ENCODE data around the gene CTBP2.
"Not testable (repeated sequence)": the region's sequence is repeated elsewhere in the genome, so short reads cannot be mapped to it uniquely, and the experiment has no call there.

Gene CTBP2

DNA sequence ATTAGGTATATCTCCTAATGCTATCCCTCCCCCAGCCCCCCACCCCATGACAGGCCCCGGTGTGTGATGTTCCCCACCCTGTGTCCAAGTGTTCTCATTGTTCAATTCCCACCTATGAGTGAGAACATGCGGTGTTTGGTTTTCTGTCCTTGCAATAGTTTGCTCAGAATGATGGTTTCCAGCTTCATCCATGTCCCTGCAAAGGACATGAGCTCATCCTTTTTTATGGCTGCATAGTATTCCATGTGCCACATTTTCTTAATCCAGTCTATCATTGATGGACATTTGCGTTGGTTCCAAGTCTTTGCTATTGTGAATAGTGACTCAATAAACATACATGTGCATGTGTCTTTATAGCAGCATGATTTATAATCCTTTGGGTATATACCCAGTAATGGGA lies 18.7 kb upstream of the CTBP2 start:
- not testable (repeated sequence) for DNase-seq

DNA sequence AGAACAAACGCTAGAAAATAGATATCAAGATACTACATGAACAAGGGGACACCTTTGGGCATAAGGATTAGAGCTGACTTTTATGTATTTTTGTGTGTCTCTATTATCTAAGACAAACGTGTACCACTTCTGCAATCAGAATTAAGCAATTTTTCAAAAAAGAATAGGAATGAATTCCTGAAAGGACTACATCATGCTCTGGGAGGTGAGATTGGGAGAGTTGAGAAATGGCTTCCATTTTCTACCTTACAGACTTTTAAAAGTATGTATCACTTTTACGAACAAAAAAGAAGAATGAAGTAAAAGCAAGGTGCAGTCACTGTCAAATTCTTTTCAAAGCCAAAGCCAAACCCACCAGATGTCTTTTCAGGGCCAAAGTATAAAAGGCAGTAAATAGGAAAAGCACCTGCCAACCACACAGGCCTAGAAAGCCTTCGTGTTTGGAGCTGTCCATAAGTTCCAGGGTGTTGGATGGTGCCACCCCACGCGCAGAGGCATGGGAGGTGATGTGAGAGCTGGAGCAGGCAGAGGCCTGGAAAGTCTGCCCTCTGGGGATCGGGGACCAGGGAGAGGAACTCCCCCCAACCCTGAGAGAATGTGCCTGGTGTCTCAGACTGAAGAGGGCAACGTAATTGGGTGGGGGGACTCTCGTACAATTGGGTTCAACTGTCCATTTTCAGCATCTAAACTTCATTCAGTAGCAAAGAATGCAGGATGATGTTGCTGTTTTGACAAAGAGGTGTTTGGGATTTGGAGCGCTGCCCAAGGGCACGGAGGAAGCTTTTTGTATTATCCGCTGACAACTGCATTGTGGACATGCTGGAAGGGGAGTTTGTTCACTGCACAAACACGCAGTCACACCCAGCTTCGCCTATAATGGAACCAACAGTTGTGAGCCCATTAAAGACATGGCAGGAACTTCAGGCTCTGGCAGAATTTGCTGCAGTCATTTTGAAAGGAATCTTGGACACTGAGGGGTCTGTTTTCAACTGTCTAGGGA lies 17.6 kb upstream of the CTBP2 start:
- DNase-seq, result no peak

- no peak for DNase-seq
Observed at GRCh38 chr10:125175807-125176206, 15.4 kb upstream of the CTBP2 start.

DNA sequence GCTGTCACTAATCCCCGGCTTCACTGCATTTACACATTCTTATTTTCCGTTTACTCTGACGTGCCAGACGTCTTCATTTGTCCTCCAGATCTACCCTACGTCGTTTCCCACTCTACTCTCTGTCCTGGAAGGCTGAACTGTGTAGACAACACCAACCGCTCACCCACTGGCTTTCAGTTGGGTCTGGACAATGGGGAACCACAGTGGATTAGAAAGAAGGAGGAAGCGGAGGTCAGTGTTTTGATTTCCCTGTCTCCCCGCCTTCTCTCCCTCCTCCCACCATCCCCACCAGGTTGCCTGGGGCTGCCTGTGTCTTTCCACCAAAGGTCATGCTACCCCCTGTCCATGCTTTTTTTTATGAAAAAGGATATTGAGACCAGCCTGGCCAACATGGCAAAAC lies 14.0 kb upstream of the CTBP2 start:
- DNase-seq, result no peak

- DNase-seq, result no peak
Observed at GRCh38 chr10:125172694-125173093, 12.3 kb upstream of the CTBP2 start.

DNA sequence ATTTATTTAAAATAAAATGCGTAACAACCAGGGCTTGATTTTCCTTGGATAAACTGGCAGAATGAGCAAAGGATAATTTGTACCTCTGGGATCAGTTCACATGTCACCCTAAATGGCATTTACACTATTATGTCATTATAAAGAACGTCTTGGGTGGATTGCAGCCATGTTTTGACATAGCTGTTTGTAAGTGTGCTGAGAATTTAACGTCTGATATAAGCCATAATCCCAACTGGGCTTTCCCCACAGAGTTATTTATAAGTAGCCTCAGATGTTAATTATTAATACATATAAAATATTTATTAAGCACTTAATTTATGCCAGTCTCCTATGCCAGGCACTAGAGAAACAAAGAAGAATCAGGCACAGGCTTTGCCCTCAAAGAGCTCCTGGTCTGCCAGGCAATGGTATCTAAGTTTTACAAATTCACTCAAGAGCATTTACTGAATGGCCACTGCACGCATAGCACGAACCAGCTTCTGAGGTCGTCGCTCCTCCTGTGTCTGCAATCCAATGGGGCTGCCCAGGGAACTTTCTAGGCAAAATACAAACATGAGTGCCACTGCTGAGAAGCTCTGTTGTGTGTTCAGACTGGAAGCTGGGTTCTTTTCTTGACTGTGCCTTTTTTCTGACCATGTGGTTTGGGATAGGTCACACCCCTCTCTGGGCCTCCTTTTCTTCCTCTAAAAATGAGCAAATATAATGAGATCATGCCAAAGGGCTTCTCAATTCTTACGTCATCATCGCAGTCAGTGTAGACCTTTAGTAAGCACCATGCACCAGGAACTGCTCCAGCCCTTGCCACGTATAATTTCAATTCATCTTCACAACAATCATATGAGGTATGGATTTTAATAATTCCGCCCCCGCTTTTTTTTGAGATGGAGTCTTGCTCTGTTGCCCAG lies 11.3 kb upstream of the CTBP2 start:
- DNase-seq, result no peak

GRCh38 chr10:125169915-125170314 lies 9.6 kb upstream of the CTBP2 start:
- DNase-seq, result no peak

DNA sequence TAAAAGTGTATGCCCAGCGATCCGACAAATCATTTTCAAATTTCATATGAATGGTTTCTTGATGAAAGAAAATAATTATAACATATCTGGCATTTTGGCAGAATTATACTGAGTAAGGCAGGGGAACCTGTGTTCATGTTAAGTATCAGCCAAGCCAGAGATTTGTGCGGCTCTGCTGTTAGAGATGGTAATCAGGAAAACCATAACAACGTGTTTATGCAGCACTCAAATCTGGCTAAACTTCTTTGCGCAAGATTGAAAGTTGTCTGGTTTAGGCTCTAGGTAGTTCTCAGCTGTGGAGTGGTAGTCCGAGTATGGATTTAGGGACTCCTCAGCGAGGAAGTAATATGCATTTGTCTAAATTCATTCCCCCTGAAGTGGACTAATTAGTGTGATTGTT lies 8.9 kb upstream of the CTBP2 start:
- DNase-seq, result no peak

GRCh38 chr10:125166658-125167057 lies 6.3 kb upstream of the CTBP2 start:
- no peak for DNase-seq

GRCh38 chr10:125165584-125166573 lies 5.5 kb upstream of the CTBP2 start:
- no peak for DNase-seq

- no peak for DNase-seq
Observed at GRCh38 chr10:125164421-125164820, 4.1 kb upstream of the CTBP2 start.

GRCh38 chr10:125163803-125164202 lies 3.4 kb upstream of the CTBP2 start:
- no peak for DNase-seq

GRCh38 chr10:125163312-125163711 lies 2.9 kb upstream of the CTBP2 start:
- not testable (repeated sequence) for DNase-seq

GRCh38 chr10:125162120-125162931 lies 2.0 kb upstream of the CTBP2 start:
- DNase-seq, result no peak

DNA sequence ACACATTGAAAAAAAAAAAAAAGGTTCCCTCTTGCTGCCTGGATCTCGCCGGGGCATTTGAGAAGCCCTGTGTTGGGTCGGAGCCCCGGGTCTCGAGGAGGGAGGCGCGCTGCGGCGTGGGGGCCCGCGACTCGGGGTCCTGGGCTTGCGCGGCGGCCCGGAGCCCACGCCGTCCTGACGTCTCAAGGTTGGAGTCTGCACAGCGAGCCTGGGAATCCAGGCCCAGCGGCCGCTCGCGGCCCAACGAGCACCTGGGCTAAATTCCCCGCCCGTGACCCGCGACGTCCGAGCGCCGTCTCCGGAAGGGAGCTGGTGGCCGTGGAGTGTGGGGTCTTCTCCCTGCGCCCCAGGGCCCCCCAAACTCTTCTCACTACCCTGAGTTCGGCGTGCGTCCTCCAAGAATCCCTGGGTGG lies 1.4 kb upstream of the CTBP2 start:
- DNase-seq, result no peak

GRCh38 chr10:125160856-125161706 lies 718 bp upstream of the CTBP2 start:
- no peak for DNase-seq

DNA sequence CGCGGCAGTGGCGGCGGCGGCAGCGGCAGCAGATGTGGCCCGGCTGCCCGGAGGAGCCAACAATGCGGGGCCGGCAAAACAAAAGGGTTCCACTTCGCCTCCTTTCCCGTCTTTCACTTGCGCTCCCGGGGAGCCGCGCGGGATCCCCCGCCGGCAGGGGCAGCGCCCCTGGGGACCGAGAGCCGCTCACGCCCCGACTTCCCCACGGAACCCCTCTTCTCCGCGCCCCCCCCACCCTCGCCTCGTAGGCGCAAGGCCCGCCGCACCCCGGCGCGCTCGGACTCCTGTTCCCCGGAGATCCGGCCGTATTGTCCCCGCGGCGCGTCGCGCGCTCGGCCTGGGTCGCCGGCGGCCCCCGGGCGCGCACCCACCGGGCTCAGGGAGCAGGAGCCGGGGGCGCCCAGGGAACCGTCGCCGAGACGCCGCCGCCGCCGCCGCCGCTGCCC lies 854 bp downstream of the CTBP2 start:
- no peak for DNase-seq

DNA sequence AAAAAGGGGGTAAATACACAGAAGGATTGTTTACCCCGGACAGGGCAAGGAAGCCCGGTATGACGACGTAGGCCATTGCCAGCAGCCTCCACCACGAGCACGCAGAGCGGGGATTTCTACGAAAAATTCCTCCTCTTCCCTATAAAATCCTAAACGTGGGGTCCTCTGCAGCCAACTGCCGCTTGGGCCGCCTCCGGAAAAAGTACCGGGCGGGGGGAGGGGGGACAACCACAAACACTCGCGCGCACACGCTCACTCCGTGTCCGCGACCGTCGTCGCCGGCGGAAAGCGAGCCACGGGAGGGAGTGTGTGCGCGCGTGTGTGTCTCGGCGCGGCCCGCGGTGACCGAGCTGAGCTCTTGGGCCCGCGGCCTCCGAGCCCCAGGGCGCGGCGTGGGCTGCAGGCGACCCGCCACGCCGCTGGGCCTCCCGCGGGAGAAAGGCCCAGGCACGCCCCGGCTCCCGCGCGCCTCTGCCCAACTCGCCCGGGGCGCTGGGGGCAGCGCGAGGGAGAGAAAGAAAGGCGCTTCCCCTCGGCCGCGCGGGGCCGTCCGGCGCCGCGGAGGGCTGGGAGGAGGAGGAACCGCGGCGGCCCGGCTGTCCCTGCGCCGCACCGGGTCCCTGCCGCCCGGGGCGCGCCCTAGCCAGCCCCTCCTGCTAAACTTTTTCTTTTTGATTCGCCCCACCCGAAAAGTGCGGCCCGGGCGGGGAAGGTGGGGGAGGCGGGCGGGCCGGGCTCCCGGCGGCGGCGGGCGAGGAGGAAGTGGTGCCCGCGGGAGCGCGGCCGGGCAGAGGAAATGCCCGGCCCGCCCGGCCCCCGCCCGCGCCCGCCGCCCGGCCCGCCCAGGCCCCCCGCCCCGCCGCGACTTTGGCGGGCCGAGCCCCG lies 1.5 kb downstream of the CTBP2 start:
- no peak for DNase-seq

DNA sequence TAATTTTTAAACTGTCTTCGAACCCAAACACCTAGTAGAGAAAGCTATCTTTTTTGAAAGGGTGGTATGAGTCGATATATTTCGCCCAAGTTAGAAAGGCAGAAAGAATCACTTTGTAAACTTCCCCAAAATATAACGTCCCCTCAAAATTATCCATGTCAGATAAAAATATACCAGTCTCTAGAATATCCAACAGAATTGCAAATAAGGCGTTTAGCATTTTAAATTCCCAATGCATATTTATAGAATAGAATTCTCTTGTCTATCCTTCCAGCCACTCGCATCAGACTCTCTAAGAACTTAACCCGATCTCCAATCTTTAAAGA lies 2.1 kb downstream of the CTBP2 start:
- DNase-seq, result no peak

GRCh38 chr10:125157505-125157904 lies 2.9 kb downstream of the CTBP2 start:
- DNase-seq, result no peak

Data from stimulated activated naive CD4-positive, alpha-beta T cell treated with Interleukin-2 at 50 U/mL for 16 hours (primary cell).